DND-41 (cell line): ENCODE data around the gene SGPL1.

Experiments used
- ATAC-seq: fragments of 200-7000 bp; cut with Tn5 transposase; 3 replicates; pipeline ENCODE4 v1.9.1; 2021; ENCODE audit warnings: low read depth; ENCODE audit not compliant: insufficient read depth
- DNase-seq: peaks from one replicate; pipeline ENCODE4 v3.0.0-alpha.2; 2020
- H2AFZ ChIP-seq: 2 replicates; pipeline ENCODE4 v1.6.0; 2012; ENCODE audit warnings: low read depth, low read length
- H3K27ac ChIP-seq: 2 replicates; pipeline ENCODE4 v1.5.1; 2012; ENCODE audit warnings: low read length, inconsistent platforms
- H3K27me3 ChIP-seq: fragments of 200-600 bp; sonication (generic); 2 replicates; pipeline ENCODE4 v1.6.0; 2012; ENCODE audit warnings: low read length, mild to moderate bottlenecking, inconsistent platforms; ENCODE audit not compliant: insufficient read depth, poor library complexity
- H3K36me3 ChIP-seq: 2 replicates; pipeline ENCODE4 v1.5.1; 2012; ENCODE audit warnings: low read length, inconsistent platforms; ENCODE audit not compliant: insufficient read depth
- H3K4me1 ChIP-seq: 2 replicates; pipeline ENCODE4 v1.5.1; 2012; ENCODE audit warnings: mild to moderate bottlenecking, low read length; ENCODE audit not compliant: insufficient read depth
- H3K4me2 ChIP-seq: 2 replicates; pipeline ENCODE4 v1.6.0; 2012; ENCODE audit warnings: mild to moderate bottlenecking, moderate library complexity, low read length, inconsistent platforms; ENCODE audit not compliant: insufficient read depth
- H3K4me3 ChIP-seq, 2 experiments: fragments of 200-600 bp in 1 of 2; shearing (Covaris generic) in 1 of 2; 2 replicates each; pipeline ENCODE4 v1.5.1; 2012 to 2016; ENCODE audit warnings: inconsistent platforms in 2 of 2, low read length in 2 of 2, mild to moderate bottlenecking in 2 of 2, low read depth in 1 of 2, moderate library complexity in 1 of 2
- H3K79me2 ChIP-seq: 2 replicates; pipeline ENCODE4 v1.6.0; 2012; ENCODE audit warnings: low read length, inconsistent platforms; ENCODE audit not compliant: insufficient read depth
- H3K9ac ChIP-seq: 2 replicates; pipeline ENCODE4 v1.6.0; 2012; ENCODE audit warnings: low read depth, mild to moderate bottlenecking, inconsistent platforms, low read length, moderate library complexity
- H3K9me3 ChIP-seq: 2 replicates; pipeline ENCODE4 v1.5.1; 2012; ENCODE audit warnings: low read length, moderate library complexity, mild to moderate bottlenecking, inconsistent platforms; ENCODE audit not compliant: insufficient read depth, severe bottlenecking
- H4K20me1 ChIP-seq: 2 replicates; pipeline ENCODE4 v1.6.0; 2012; ENCODE audit warnings: low read length; ENCODE audit not compliant: insufficient read depth
- EZH2 ChIP-seq: IDR thresholded peaks from 3 replicates; pipeline ENCODE4 v1.6.1; 2012; ENCODE audit warnings: borderline replicate concordance, low read depth, mild to moderate bottlenecking, moderate library complexity, low read length, inconsistent platforms; ENCODE audit not compliant: severe bottlenecking
- TF ChIP-seq, protein P1 (sequence below): IDR thresholded peaks from 2 replicates; pipeline ENCODE4 v1.5.1; 2012; ENCODE audit warnings: borderline replicate concordance, low read length, moderate library complexity, mild to moderate bottlenecking; ENCODE audit not compliant: poor library complexity, severe bottlenecking; ENCODE audit errors: extremely low read depth

The SGPL1 gene

DNA sequence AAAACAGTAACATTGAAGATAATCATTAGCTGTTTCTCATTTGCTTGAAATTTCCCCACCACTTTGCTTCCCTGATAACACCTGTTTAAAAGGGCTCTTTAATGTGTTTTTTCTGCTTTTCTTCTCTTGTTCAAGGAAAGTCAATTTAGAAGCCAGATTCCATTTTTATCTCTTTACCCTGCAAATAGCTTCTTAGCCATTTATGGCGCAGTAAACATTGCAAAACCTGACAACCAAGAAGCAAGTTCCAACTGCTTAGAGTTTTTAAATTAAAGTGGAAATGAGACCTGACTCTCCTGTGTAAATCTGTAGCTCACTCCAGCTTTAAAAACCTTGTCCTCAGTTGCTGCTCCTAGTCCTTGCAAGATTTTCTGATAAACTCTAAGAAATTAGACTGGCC is 30.1 kb downstream of the SGPL1 start:
- Histone ChIP-seq H3K9ac (no peak overlapping the region), H2AFZ (no peak overlapping the region), H3K4me3 (no peak overlapping the region), H3K27ac (no peak overlapping the region), H3K36me3 (peaks cover 27% of the 10 kb centered on the region), H3K79me2 (no peaks in the 10 kb centered on the region; the same call in 1 of the 2 replicates), H3K4me2 (no peak overlapping the region), H3K4me1 (no peaks in the 10 kb centered on the region), H3K9me3 (no peaks in the 10 kb centered on the region), H4K20me1 (0 out of 2 replicates have a peak, but pooled peaks cover 3% of the 10 kb centered on the region), H3K27me3 (no peaks in the 10 kb centered on the region)
- ATAC-seq (no peak), DNase-seq (no peak)
- TF ChIP-seq, protein P1, sequence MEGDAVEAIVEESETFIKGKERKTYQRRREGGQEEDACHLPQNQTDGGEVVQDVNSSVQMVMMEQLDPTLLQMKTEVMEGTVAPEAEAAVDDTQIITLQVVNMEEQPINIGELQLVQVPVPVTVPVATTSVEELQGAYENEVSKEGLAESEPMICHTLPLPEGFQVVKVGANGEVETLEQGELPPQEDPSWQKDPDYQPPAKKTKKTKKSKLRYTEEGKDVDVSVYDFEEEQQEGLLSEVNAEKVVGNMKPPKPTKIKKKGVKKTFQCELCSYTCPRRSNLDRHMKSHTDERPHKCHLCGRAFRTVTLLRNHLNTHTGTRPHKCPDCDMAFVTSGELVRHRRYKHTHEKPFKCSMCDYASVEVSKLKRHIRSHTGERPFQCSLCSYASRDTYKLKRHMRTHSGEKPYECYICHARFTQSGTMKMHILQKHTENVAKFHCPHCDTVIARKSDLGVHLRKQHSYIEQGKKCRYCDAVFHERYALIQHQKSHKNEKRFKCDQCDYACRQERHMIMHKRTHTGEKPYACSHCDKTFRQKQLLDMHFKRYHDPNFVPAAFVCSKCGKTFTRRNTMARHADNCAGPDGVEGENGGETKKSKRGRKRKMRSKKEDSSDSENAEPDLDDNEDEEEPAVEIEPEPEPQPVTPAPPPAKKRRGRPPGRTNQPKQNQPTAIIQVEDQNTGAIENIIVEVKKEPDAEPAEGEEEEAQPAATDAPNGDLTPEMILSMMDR: no peak
- no peak for TF ChIP-seq EZH2

DNA sequence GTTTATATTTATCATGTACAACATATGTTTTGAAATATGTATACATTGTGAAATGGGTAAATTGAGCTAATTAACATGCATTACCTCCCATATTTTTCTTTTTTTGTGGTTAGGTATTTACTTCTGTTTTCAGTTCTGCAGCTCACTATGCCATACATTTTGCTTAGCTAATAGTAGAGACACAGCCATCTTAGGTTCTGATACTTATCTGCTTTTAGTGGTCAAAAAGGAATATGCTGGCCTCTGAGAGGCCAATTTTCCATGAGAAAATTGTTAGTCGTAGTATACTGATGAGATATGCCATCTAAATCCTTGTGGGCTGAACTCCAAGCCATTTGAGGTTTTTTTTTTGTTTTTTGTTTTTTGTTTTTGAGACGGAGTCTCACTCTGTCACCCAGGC is 31.0 kb downstream of the SGPL1 start:
- TF ChIP-seq EZH2: no peak
- TF ChIP-seq, protein P1: no peak
- Histone ChIP-seq H3K27ac (no peak overlapping the region), H2AFZ (no peak overlapping the region), H3K9ac (no peak overlapping the region), H3K27me3 (no peaks in the 10 kb centered on the region), H3K79me2 (no peaks in the 10 kb centered on the region; the same call in 1 of the 2 replicates), H3K9me3 (no peaks in the 10 kb centered on the region), H3K4me1 (no peaks in the 10 kb centered on the region), H4K20me1 (peaks cover 3% of the 10 kb centered on the region; the same call in 1 of the 2 replicates), H3K4me2 (no peak overlapping the region), H3K36me3 (peaks cover 35% of the 10 kb centered on the region), H3K4me3 (no peak overlapping the region)
- ATAC-seq (no peak), DNase-seq (no peak)

DNA sequence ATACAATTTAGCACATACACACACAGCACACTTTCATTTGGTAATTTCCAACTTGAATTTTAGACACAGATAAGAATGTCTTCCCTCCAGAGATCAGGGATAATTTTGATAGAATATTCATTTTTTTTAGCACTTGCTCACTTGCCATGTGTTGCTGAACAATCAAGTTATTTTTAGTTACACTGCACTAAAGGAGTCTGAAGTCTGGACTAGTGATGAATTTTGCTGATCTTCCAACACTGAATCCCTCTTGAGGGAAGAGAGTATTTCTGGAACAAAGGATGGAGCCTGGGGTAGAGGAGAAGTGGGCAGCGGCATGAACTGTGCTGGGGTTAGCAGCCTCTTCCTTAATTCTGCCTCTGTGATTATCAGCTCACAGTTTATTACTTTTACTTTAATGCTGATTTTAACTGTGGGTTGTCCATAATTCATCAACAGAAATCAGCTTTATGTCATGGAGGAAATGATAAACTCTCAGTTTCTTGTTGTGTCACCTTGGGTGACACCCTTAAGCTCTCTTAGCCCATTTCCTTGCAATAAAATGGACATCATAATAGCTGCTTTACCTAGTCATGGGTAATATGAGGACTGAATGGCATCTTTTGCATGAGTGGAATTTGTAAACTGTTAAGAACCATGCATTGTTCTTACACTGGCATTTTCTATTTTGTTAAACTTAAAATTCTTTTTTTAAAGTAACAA is 32.1 kb downstream of the SGPL1 start:
- Histone ChIP-seq H3K4me3 (no peak overlapping the region), H2AFZ (no peak overlapping the region), H3K9me3 (no peaks in the 10 kb centered on the region), H3K4me2 (no peak overlapping the region), H3K36me3 (peaks cover 39% of the 10 kb centered on the region), H3K4me1 (no peaks in the 10 kb centered on the region), H3K79me2 (no peaks in the 10 kb centered on the region), H4K20me1 (peaks cover under 1% of the 10 kb centered on the region; the same call in 1 of the 2 replicates), H3K27ac (no peak overlapping the region), H3K27me3 (no peaks in the 10 kb centered on the region), H3K9ac (no peak overlapping the region)
- ATAC-seq (no peak), DNase-seq (no peak)
- TF ChIP-seq, protein P1: no peak
- no peak for TF ChIP-seq EZH2
